ENCODE results near the gene CDC42EP2.
"Not testable (repeated sequence)": the region's sequence is repeated elsewhere in the genome, so short reads cannot be mapped to it uniquely, and the experiment has no call there.

Gene CDC42EP2

DNA sequence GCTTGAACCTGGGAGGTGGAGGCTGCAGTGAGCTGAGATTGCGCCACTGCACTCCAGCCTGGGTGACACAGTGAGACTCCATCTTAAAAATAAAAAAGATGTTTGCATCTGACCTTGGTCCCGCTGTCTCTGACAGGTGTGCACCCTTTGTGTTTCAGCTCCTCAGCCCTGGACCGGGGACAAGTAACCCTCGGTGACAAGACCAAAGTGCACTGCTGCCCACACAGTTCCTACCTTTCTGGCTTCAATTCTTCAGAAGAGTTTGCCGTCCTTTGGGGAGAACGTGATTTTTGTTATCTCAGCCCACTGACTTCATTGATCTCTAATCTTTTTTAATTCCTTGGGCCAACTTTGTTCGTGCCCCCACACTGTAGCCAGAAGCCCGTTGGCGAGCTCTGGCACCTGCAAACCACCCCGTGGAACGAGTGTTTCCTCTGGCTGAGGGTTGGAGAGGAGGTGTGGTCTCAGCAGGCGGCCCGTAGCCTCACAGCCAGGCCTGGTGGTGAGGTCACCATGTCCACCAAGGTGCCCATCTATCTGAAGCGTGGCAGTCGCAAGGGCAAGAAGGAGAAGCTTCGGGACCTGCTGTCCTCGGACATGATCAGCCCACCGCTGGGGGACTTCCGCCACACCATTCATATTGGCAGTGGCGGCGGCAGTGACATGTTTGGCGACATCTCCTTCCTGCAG, 5.9 kb downstream of the CDC42EP2 start:
- Mint-ChIP-seq H3K27me3 (peaks cover 8% of the 10 kb centered on the region), H3K9me3 (no peaks in the 10 kb centered on the region), H3K4me3 (no peak overlapping the region), H3K36me3 (no peaks in the 10 kb centered on the region), H3K27ac (no peak overlapping the region), H3K4me1 (peaks cover 3% of the 10 kb centered on the region)
- DNase-seq (ENCODE audit: low spot score in 2 of 2) (no peak), ATAC-seq (ENCODE audit: low read depth) (no peak)

DNA sequence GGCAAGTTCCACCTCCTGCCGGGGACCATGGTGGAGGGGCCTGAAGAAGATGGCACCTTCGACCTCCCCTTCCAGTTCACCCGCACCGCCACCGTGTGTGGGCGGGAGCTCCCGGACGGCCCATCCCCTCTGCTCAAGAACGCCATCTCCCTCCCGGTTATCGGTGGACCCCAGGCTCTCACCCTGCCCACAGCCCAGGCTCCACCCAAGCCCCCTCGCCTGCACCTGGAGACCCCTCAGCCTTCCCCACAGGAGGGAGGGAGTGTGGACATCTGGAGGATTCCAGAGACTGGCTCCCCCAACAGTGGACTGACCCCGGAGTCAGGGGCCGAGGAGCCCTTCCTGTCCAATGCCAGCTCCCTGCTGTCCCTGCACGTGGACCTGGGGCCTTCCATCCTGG, 6.4 kb downstream of the CDC42EP2 start:
- ATAC-seq (ENCODE audit: low read depth) (no peak), DNase-seq (ENCODE audit: low spot score in 2 of 2) (no peak)
- no peaks in the 10 kb centered on the region for H3K9me3 Mint-ChIP-seq
- no peaks in the 10 kb centered on the region for H3K4me1 Mint-ChIP-seq
- no peak overlapping the region for H3K4me3 Mint-ChIP-seq
- H3K27me3 Mint-ChIP-seq, result peaks cover 8% of the 10 kb centered on the region
- H3K36me3 Mint-ChIP-seq, result no peaks in the 10 kb centered on the region
- no peak overlapping the region for H3K27ac Mint-ChIP-seq

DNA sequence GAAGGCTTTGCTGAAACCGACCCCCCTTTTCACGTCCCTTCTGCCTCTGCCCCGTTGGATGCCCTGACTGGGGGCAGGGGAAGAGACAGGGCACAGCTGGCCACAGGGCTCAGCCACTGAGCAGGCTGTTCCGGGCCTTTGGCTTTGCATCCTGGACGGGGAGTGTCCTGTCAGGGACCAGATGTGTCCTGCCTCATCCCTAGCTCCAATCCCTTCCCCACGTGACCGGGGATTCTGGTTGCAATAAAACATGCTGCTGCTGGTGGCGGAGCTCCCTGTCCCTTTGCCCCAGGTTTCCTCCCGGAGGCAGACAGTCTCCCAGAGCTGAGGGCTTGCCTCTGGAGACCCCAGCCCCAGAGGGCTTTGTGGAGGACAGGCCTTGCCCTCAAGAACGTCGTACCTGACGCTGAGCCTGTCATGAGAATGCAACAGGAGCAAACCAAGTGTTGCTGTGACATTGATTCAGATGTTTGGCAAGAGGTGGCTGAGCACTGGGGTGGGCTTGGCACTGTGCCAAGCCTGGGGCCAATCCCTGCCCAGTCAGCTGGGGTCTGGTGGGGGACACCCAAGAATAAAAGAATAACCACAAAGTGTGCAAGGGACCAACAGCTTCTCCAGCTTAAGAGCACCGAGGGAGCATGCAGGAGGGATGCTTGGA, 7.3 kb downstream of the CDC42EP2 start:
- Mint-ChIP-seq H3K4me3 (no peak overlapping the region), H3K36me3 (no peaks in the 10 kb centered on the region), H3K27me3 (peaks cover 8% of the 10 kb centered on the region), H3K4me1 (no peaks in the 10 kb centered on the region), H3K27ac (no peak overlapping the region), H3K9me3 (no peaks in the 10 kb centered on the region)
- ATAC-seq (ENCODE audit: low read depth), result no peak
- DNase-seq (ENCODE audit: low spot score in 2 of 2), result no peak

- no peaks in the 10 kb centered on the region for H3K9me3 Mint-ChIP-seq
- no peak overlapping the region for H3K4me3 Mint-ChIP-seq
- H3K36me3 Mint-ChIP-seq, result no peaks in the 10 kb centered on the region
- H3K27ac Mint-ChIP-seq, result no peak overlapping the region
- H3K27me3 Mint-ChIP-seq, result peaks cover 8% of the 10 kb centered on the region
- H3K4me1 Mint-ChIP-seq, result no peaks in the 10 kb centered on the region
- DNase-seq (ENCODE audit: low spot score in 2 of 2) (no peak), ATAC-seq (ENCODE audit: low read depth) (no peak)
These were observed 9.1 kb downstream of the CDC42EP2 start for GRCh38 chr11:65323813-65324212.

DNA sequence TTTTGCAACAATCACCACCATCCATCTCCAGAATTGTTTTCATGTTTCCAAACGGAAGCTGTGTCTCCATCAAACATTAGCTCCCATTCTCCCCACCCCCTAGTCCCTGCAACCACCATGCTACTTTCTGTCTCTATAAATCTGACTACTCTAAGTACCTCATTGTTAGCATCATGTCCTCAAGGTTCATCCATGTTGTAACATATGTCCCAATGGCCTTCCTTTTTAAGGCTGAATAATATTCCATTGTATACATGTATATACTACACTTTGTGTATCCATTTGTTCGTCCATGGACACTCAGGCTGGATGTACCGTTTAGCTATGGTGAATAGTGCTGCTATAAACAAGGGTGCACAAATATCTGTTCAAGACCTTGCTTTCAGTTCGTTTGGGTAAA, 10.8 kb downstream of the CDC42EP2 start:
- Mint-ChIP-seq H3K36me3 (no peaks in the 10 kb centered on the region), H3K27me3 (peaks cover 8% of the 10 kb centered on the region), H3K9me3 (no peaks in the 10 kb centered on the region), H3K4me1 (peaks cover 5% of the 10 kb centered on the region), H3K4me3 (no peak overlapping the region), H3K27ac (no peak overlapping the region)
- no peak for ATAC-seq (ENCODE audit: low read depth)
- DNase-seq (ENCODE audit: low spot score in 2 of 2), result no peak

GRCh38 chr11:65327021-65327420, 12.4 kb downstream of the CDC42EP2 start:
- Mint-ChIP-seq H3K9me3 (no peaks in the 10 kb centered on the region), H3K36me3 (no peaks in the 10 kb centered on the region), H3K4me1 (peaks cover 5% of the 10 kb centered on the region), H3K27me3 (peaks cover 8% of the 10 kb centered on the region), H3K4me3 (no peak overlapping the region), H3K27ac (no peak overlapping the region)
- DNase-seq (ENCODE audit: low spot score in 2 of 2), result no peak
- ATAC-seq (ENCODE audit: low read depth), result no peak

- peak; percentile 37 for ATAC-seq (ENCODE audit: low read depth)
- H3K36me3 Mint-ChIP-seq, result peaks cover 2% of the 10 kb centered on the region
- H3K27ac Mint-ChIP-seq, result peak overlapping the region; percentile 64
- H3K27me3 Mint-ChIP-seq, result peaks cover 2% of the 10 kb centered on the region
- no peaks in the 10 kb centered on the region for H3K9me3 Mint-ChIP-seq
- DNase-seq (ENCODE audit: low spot score in 2 of 2), result no peak
- peak overlapping the region; percentile 65 for H3K4me3 Mint-ChIP-seq
- peaks cover 9% of the 10 kb centered on the region for H3K4me1 Mint-ChIP-seq
These were observed 14.8 kb downstream of the CDC42EP2 start for GRCh38 chr11:65329478-65329877.

- peaks cover 2% of the 10 kb centered on the region for H3K27me3 Mint-ChIP-seq
- peaks cover 14% of the 10 kb centered on the region for H3K4me1 Mint-ChIP-seq
- H3K36me3 Mint-ChIP-seq, result peaks cover 2% of the 10 kb centered on the region
- H3K27ac Mint-ChIP-seq, result peak overlapping the region; percentile 64
- H3K9me3 Mint-ChIP-seq, result no peaks in the 10 kb centered on the region
- DNase-seq (ENCODE audit: low spot score in 2 of 2), result peak; percentile 86 to 88
- H3K4me3 Mint-ChIP-seq, result peak overlapping the region; percentile 65
- peak; percentile 55 for ATAC-seq (ENCODE audit: low read depth)
These were observed 15.3 kb downstream of the CDC42EP2 start for GRCh38 chr11:65329944-65330403.

DNA sequence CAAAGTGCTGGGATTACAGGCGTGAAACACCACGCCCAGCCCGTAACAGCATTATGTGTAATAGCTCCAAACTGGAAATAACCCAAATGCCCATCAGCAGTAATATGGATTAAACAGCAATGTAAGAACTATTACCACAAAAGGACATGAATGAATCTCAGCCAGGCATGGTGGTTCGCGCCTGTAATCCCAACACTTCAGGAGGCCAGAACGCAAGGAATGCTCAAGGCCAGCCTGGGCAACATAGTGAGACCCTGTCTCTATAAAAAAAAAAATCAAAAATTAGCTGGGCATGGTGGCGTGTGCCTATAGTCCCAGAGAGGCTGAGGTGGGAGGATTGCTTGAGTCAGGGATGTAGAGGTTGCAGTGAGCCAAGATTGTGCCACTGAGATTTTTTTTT, 15.9 kb downstream of the CDC42EP2 start:
- DNase-seq (ENCODE audit: low spot score in 2 of 2) (no peak), ATAC-seq (ENCODE audit: low read depth) (no peak)
- H3K27ac Mint-ChIP-seq, result no peak overlapping the region
- peaks cover 2% of the 10 kb centered on the region for H3K36me3 Mint-ChIP-seq
- H3K9me3 Mint-ChIP-seq, result no peaks in the 10 kb centered on the region
- no peaks in the 10 kb centered on the region for H3K27me3 Mint-ChIP-seq
- H3K4me3 Mint-ChIP-seq, result no peak overlapping the region
- peaks cover 20% of the 10 kb centered on the region for H3K4me1 Mint-ChIP-seq

DNA sequence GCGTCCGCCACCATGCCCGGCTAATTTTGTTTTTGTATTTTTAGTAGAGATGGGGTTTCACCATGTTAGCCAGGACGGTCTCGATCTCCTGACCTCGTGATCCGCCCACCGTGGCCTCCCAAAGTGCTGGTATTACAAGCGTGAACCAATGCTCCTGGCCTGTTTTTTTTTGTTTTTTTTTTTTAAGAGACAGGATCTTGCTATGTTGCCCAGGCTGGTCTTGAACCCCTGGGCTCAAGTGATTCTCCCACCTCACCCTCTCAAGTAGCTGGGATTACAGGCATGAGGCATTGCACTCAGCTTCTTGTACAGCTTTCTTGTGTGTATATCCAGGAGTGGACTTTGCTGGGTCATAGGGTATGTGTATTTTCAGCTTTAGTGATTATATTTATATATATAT, 17.9 kb downstream of the CDC42EP2 start:
- H3K27me3 Mint-ChIP-seq; H3K27ac Mint-ChIP-seq; DNase-seq (ENCODE audit: low spot score in 2 of 2); H3K36me3 Mint-ChIP-seq; H3K9me3 Mint-ChIP-seq; H3K4me3 Mint-ChIP-seq; ATAC-seq (ENCODE audit: low read depth): not testable (repeated sequence)
- peaks cover 21% of the 10 kb centered on the region for H3K4me1 Mint-ChIP-seq

GRCh38 chr11:65334696-65335295, 20.1 kb downstream of the CDC42EP2 start:
- ATAC-seq (ENCODE audit: low read depth) (no peak), DNase-seq (ENCODE audit: low spot score in 2 of 2) (no peak)
- Mint-ChIP-seq H3K36me3 (peaks cover 10% of the 10 kb centered on the region), H3K9me3 (no peaks in the 10 kb centered on the region), H3K27me3 (no peaks in the 10 kb centered on the region), H3K4me3 (peak overlapping the region; percentile 94), H3K4me1 (peaks cover 28% of the 10 kb centered on the region), H3K27ac (peak overlapping the region; percentile 84)

- no peaks in the 10 kb centered on the region for H3K27me3 Mint-ChIP-seq
- H3K27ac Mint-ChIP-seq, result peak overlapping the region; percentile 21
- H3K36me3 Mint-ChIP-seq, result peaks cover 19% of the 10 kb centered on the region
- no peak overlapping the region for H3K4me3 Mint-ChIP-seq
- no peaks in the 10 kb centered on the region for H3K9me3 Mint-ChIP-seq
- ATAC-seq (ENCODE audit: low read depth) (no peak), DNase-seq (ENCODE audit: low spot score in 2 of 2) (no peak)
- peaks cover 26% of the 10 kb centered on the region for H3K4me1 Mint-ChIP-seq
These were observed 24.0 kb downstream of the CDC42EP2 start for GRCh38 chr11:65338676-65339075.

DNA sequence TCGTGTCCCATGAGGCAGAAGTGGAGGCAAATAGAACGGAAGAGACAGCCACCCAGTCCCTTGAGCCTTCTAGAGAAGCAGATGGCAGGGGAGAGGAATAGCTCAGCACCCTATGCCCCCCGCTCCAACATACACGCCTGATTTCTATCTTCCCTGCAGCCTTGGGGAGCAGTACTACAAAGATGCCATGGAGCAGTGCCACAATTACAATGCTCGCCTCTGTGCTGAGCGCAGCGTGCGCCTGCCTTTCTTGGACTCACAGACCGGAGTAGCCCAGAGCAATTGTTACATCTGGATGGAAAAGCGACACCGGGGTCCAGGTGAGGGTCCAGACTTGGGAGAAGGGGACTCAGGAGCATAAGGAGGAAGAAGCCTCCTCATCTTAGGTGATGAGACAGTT, 25.6 kb downstream of the CDC42EP2 start:
- H3K4me3 Mint-ChIP-seq, result no peak overlapping the region
- H3K4me1 Mint-ChIP-seq, result peaks cover 16% of the 10 kb centered on the region

DNA sequence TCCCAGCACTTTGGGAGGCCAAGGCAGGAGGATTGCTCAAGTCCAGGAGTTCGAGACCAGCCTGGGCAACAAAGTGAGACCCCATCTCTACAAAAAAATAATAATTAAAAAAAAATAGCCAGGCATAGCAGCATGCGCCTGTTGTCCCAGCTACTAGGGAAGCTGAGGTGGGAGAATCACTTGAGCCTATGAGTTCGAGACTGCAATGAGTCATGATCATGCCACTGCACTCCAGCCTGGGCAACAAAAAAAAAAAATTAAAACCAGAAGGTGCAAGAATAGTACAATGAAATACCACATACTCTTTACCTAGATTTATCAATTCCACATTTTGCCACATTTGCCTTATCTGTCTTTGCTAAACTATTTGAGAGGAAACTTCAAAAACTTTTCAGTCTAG, 27.2 kb downstream of the CDC42EP2 start:
- Mint-ChIP-seq H3K4me3 (no peak overlapping the region), H3K9me3 (no peaks in the 10 kb centered on the region), H3K36me3 (peaks cover 33% of the 10 kb centered on the region), H3K27me3 (no peaks in the 10 kb centered on the region), H3K27ac (no peak overlapping the region), H3K4me1 (peaks cover 12% of the 10 kb centered on the region)
- no peak for ATAC-seq (ENCODE audit: low read depth)
- no peak for DNase-seq (ENCODE audit: low spot score in 2 of 2)

More for the DNA sequence above, 25.6 kb downstream of the CDC42EP2 start:
- H3K36me3 Mint-ChIP-seq, result peaks cover 24% of the 10 kb centered on the region
- no peak for DNase-seq (ENCODE audit: low spot score in 2 of 2)
- no peaks in the 10 kb centered on the region for H3K9me3 Mint-ChIP-seq
- no peak for ATAC-seq (ENCODE audit: low read depth)
- H3K27ac Mint-ChIP-seq, result no peak overlapping the region
- H3K27me3 Mint-ChIP-seq, result no peaks in the 10 kb centered on the region

All from memory B cell (primary cell).